Sigmoid colon (tissue), 4 donors: Measurements from ENCODE around the gene TTC17.

Experiments used
- EP300 ChIP-seq, 4 donors: sonication (generic); formaldehyde crosslinking; IDR thresholded peaks; one replicate each; pipeline ENCODE4 v1.6.1; 2017; ENCODE audit warnings: antibody characterized with exemption in 4 of 4
- POLR2A ChIP-seq, 2 donors: fragments of 450-650 bp; IDR thresholded peaks; one replicate each; pipeline ENCODE4 v1.6.1; 2016; ENCODE audit warnings: antibody characterized with exemption in 2 of 2, mild to moderate bottlenecking in 2 of 2, moderate library complexity in 2 of 2
- POLR2AphosphoS5 ChIP-seq, 4 donors: sonication (generic); formaldehyde crosslinking; IDR thresholded peaks; one replicate each; pipeline ENCODE4 v1.6.1; 2017; ENCODE audit warnings: antibody characterized with exemption in 4 of 4
- TF ChIP-seq, protein P1 (sequence below), 4 experiments: fragments of 450-650 bp in 3 of 4; fragments of 200-600 bp in 1 of 4; IDR thresholded peaks; one replicate each; pipeline ENCODE4 v1.5.1; 2016 to 2019; ENCODE audit warnings: antibody characterized with exemption in 4 of 4, mild to moderate bottlenecking in 3 of 4, moderate library complexity in 2 of 4

DNA sequence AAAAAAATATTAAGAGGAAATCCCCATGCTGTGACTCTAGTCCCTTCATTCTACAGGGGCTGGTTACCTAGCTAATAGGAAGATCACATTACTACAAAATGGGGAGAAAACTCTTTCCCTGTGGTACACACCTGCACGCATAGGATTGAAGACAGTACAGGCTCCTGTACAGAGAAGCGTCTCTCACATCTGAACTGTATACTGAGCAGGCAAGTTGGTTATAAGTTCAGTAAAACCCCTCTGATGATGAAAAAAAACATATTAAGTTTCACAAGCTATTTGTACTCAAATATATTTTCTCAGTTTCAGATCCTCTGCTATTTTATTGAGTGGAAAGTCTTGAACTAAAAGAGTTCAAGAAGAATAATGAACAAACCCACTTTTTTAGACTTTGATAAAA lies 164.9 kb downstream of the TTC17 start:
- TF ChIP-seq POLR2AphosphoS5 (IDR thresholded peaks at IDR 0.05) (no peak), POLR2A (IDR thresholded peaks at IDR 0.05) (no peak), EP300 (IDR thresholded peaks at IDR 0.05) (no peak)
- TF ChIP-seq, protein P1, sequence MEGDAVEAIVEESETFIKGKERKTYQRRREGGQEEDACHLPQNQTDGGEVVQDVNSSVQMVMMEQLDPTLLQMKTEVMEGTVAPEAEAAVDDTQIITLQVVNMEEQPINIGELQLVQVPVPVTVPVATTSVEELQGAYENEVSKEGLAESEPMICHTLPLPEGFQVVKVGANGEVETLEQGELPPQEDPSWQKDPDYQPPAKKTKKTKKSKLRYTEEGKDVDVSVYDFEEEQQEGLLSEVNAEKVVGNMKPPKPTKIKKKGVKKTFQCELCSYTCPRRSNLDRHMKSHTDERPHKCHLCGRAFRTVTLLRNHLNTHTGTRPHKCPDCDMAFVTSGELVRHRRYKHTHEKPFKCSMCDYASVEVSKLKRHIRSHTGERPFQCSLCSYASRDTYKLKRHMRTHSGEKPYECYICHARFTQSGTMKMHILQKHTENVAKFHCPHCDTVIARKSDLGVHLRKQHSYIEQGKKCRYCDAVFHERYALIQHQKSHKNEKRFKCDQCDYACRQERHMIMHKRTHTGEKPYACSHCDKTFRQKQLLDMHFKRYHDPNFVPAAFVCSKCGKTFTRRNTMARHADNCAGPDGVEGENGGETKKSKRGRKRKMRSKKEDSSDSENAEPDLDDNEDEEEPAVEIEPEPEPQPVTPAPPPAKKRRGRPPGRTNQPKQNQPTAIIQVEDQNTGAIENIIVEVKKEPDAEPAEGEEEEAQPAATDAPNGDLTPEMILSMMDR (IDR thresholded peaks at IDR 0.05): no peak
